BJ (cell line): Measurements from ENCODE around the gene MAP3K21. TPM values are rescaled to one million over a fixed set of nuclear protein-coding genes. Genes with fewer than 3 reads are reported as not detected.

Experiments
- polyA plus RNA-seq: library from polyadenylated mRNA; depleted of rRNA; stranded (reverse); fragments of >200 nt; gene quantifications from 2 replicates; pipeline ENCODE4 v1.2.3, GENCODE V29; 2011; rRNA removed

Gene MAP3K21
- polyA plus RNA-seq, 1 experiment: 0.13 TPM

Other genes with a start within 250 kb of the MAP3K21 start
- 8.5 and 10.1 TPM in 2 replicates for gene PCNX2, start 32.0 kb upstream of the MAP3K21 start, polyA plus RNA-seq